HG02678 (cell line): Measurements from ENCODE around the gene E2F1.

Source experiments
- ATAC-seq: cut with Tn5 transposase; IDR thresholded peaks from one replicate; pipeline ENCODE4 v1.9.1; 2021; ENCODE audit warnings: mild to moderate bottlenecking, moderate library complexity; ENCODE audit not compliant: unreplicated experiment

E2F1 gene

GRCh38 chr20:33673114-33673409 lies 13.1 kb downstream of the E2F1 start:
- ATAC-seq, result no peak

GRCh38 chr20:33672426-33673113 lies 13.6 kb downstream of the E2F1 start:
- no peak for ATAC-seq

DNA sequence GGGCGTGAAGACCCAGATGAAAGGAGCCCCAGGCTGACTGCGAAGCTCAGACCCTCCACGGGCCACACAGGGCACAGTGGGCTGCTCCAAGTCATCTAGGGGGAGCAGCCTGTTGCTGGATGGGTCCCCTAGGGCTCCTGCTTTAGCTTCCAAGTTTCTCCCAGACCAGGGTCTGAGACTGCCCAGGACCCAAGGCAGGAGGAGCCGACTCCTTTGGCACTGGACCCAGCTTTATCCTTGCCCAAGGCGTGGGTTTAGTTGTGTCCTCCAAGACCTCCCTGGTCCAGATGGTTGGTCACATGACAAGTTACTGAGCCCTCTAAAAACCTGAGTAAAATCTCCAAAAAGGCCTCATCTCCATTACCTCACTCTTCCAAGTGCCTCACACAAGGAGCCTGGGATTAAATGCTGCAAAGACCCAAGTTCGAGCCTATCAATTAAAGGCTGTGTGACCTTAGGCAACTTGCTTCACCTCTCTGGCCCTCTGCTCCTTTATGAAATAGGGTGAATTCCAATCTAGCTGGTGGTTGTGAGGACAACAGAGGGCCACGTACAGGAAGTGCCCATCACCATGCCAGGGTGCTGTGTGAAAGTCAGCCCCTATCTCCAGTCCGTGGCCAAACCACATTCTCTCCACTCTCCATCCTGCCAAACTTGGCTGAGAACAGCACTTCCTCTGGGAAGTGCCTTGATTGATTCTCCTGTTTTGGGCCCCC lies 14.5 kb downstream of the E2F1 start:
- no peak for ATAC-seq

GRCh38 chr20:33670715-33671499 lies 15.3 kb downstream of the E2F1 start:
- no peak for ATAC-seq

DNA sequence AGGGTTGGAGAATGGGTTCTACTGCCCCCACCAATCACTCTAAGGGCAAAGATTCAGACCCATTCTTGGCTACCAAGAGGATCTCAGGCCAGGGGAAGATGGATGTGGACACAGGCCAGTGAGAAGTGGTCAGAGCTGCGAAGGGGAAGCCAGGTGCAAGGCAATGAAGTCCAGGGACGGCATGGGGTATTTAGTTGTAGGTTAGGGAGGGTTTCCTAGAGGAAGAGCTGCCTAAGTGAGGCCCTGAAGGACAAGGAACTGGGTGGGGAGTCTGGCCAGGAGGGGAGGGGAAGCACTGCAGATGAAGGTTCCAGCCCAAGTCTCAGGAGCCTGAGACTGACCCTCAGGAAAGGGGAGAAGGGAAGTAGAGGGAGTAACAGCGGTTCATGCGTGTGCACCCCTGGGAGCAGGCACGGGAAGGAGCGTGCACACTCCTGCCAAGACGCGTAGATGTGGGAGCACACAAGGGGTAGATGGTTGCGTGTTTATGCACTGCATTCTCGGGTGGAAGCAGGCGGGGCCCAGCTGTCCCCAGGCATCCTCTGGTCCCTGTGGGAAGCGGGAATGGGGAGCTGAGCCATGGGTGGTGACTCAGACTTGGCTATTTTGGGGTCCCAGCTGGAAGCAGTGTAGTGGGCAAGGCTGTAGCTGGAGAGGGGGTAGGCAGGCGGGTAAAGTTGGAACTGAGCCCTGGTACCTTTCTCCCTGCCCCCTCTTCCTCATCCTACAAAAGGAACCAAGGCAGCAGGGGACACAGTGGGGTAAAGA lies 16.1 kb downstream of the E2F1 start:
- no peak for ATAC-seq

DNA sequence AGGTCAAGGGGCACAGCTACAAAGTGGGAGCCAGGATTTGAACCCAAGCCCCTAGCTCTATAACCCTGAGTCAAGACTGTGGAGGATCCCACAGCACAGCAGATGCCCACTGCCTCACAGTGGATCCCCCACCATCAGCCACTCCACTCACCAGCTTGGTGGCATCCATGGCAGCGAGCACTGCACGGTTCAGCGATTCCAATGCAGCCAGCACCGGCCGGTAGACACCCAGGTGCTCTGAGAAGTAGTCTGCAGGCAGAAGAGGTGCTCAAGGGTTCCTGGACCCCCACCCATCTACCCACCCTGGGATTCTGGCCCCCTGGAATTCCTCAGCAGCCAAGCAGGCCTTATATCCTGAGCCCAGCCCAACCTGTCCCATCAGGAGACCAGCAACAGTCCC lies 17.0 kb downstream of the E2F1 start:
- ATAC-seq, result no peak

DNA sequence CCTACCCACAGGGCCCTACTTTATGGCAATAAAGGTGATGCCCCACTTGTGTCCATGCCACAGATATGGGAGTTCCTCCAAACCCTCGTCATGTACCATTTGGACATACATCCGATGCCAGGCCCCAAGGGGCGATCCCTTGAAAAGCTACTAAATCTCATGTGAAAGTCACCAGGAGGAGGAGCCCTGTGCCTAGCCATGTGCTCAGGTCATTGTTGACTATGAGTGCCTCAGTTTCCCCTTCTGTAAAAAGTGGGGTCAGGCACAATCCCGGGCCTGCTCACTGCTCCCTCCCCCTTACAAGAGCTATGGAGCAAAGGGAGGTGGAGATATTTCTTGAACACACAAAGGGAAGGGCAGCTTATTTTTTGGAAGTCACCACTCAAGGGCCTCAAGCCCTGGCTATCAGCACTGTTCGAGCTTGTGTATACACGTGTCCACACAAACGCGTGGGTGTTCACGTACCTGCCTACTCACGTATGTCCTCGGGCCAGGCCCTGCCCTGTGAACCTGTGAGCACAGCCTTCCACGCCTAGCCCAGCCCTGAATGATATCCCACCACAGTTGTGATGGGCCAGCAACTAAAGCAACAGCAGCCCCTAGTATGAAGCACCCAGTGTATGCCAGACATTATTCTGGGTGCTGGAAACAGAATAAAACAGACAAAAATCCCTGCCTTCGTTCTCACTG lies 17.6 kb downstream of the E2F1 start:
- no peak for ATAC-seq

DNA sequence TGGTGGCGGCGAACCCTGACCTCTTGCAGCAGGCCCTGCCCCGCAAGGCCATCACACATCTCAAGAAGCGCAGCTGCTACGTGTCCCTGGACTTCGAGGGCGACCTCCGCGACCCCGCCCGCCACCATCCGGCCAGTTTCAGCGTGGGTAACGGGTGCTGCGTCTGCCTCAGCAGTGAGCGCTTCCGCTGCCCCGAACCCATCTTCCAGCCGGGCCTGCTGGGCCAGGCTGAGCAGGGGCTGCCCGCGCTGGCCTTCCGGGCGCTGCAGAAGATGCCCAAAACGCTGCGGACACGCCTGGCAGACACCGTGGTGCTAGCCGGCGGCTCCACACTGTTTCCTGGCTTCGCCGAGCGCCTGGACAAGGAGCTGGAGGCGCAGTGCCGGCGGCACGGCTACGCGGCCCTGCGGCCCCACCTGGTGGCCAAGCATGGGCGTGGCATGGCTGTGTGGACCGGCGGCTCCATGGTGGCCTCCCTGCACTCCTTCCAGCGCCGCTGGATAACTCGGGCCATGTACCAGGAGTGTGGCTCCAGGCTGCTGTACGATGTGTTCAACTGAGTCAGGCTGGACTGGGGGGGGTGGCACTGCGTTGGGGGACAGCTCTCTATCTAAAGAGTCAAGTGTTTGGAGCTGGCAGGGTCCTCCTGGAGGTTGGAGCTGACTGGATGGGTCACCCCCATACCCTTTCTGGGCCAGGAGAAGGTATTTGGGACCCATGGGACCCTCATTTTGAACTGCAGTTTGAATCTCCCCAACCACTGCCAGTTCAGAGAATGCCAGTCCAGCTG lies 18.3 kb downstream of the E2F1 start:
- ATAC-seq, result peak; percentile 39

DNA sequence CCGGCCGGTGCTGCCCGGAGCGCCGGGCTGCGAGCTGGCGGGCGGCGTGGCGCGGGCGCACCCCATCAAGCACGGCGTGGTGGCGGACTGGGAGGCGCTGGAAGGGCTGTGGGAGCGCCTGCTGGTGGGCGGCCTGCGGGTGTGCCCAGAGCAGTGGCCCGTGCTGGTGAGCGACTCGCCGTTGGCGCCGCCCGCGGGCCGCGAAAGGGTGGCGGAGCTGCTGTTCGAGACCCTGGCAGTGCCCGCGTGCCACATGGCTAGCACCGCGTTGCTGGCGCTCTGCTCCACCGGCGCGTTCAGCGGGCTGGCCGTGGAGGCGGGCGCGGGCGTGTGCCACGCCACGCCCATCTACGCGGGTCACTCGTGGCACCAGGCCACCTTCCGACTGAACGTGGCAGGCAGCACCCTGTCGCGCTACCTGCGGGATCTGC lies 18.9 kb downstream of the E2F1 start:
- ATAC-seq, result peak; percentile 11

DNA sequence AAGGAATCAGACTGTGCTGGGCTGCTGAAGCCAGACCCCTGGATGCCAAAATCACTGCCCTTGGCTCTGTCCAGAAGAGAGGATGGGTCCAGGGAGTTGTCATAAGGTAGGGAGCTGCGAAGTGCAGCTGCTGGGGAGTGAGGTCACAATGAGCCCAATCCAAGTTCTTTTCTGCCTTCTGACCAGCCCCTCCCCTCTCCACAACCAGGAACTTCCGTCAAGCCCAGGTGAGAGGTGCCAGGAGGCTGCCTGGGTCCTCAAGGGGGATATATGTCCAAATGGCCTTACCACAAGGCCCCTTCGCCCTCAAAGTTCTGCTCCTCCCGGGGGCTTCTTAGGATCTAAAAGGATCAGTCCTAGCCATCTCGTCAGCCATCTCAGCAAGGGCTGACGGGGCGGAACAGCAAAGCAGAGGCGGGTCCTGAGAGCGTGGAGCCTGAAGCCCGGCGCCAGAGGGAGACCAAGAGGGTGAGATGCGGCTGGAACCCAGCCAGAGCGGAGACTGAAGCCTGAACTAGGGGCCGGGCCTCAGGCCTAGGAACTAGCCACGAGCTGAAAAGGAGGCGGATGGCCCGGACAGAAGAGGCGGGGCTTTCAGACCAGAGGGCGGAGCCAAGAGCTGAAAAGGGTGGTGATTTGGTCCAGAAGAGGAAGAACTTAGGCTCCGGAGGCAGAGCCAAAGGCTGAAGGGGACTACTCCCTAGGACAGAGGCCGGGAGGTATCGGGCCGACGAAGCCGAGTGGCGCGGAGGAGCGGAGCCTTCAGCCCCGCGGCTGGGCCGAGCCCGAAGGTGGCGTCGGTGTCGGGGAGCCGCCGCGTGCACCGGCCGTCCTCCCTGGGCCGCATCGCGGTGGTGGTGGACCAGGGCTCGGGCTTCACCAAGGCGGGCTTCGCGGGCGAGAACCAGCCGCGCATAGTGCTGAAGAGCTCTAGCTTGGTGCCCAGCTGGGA lies 19.6 kb downstream of the E2F1 start, which contains the start of gene ACTL10:
TSS of gene ACTL10 (plus strand) at position 651 of the 952 bp plus-strand sequence. CDS start 555 bp downstream, outside the sequence.
- peak; percentile 72 for ATAC-seq

- ATAC-seq, result no peak
Measured at GRCh38 chr20:33664762-33665144, 21.4 kb downstream of the E2F1 start.

- ATAC-seq, result no peak
Measured at GRCh38 chr20:33664085-33664761, 22.0 kb downstream of the E2F1 start.

DNA sequence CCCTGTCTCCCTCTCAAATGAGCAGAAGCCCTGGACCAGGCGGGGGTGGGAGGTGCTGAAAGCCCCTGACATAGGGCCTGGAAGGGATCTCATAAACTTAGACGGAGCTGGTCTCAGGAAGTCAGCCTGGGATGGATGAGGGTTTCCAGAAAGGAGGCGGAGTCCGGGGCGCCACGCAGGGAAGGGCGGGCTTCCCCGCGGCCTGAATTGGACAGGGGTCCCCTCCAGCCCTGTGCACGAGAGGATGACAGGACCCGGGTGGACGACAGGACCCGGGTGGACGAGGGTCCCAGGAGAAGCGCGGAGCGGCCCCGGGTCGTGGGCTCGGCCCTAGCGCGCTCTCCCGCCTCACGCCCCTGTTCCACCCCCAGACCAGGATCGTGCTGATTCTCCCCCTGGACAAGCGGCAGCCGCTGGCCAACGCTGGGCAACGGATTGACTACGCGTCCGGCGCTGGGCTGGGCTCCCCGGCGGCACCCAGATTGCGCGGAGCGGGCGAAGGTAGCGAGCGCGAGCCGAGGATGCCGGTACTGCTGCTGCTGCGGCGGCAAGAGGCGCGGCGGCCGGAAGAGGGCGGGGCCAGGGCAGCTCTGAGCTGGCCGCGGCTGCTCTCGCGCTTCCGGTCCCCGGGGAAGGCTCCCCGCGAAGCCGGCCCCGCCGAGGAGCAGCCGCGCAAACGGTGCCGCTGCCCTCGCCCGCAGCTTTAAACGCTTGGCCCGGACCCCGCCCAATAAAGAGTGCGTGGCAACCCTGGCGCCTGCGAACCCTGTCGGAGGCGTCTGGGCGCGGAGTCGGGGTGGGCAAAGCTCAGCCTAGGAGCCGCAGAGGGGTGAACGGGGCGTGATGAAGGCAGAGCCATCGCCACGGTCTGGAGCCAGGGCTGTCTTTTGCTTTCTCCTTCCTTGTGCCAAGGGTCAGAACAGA lies 22.8 kb downstream of the E2F1 start:
- peak; percentile 49 for ATAC-seq

- no peak for ATAC-seq
Measured at GRCh38 chr20:33662172-33662571, 24.0 kb downstream of the E2F1 start, which contains the start of gene C20orf144. Gene C20orf144, plus strand, starts transcription at chr20:33662327. Its CDS starts 19 bp downstream, at chr20:33662346.

- ATAC-seq, result no peak
Measured at GRCh38 chr20:33660685-33661058, 25.5 kb downstream of the E2F1 start.

DNA sequence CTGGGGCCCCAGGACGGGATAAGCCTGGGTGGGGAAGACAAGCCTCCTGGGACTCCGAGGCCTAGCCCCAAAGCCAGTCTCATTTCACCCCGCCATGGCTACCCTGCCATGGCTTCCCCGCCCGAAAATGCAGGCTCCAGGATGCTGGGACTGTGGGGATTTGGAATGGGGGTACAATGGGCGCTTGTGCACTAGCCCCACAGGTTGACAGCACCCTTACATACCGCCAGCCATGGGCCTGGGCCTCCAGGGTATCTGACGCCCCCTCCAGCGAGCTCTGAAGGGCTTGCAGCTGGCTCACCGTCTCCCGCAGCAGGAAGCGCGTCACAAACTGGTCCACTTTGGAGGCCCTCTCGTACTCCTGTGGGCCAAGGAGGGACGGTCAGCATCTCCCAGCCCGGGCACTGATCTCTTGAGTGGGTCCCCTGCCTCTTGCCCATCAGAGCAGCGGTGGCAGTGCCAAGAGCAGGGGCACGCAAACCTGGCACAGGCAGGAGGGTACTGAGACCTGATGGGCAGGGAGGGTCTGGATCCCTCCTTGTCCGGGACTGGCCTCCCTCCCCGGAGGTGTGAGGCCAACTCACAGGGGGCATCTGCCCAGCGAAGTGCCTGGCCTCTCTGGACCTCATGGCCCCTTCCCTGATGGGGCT lies 26.0 kb downstream of the E2F1 start:
- ATAC-seq, result no peak
